ENCODE measurements around the gene CYP39A1. TPM values are rescaled to one million over a fixed set of nuclear protein-coding genes. Genes with fewer than 3 reads are reported as not detected.

CYP39A1 gene, protein sequence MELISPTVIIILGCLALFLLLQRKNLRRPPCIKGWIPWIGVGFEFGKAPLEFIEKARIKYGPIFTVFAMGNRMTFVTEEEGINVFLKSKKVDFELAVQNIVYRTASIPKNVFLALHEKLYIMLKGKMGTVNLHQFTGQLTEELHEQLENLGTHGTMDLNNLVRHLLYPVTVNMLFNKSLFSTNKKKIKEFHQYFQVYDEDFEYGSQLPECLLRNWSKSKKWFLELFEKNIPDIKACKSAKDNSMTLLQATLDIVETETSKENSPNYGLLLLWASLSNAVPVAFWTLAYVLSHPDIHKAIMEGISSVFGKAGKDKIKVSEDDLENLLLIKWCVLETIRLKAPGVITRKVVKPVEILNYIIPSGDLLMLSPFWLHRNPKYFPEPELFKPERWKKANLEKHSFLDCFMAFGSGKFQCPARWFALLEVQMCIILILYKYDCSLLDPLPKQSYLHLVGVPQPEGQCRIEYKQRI
- 0.22 and 0.79 TPM in 2 replicates for total RNA-seq

DNA sequence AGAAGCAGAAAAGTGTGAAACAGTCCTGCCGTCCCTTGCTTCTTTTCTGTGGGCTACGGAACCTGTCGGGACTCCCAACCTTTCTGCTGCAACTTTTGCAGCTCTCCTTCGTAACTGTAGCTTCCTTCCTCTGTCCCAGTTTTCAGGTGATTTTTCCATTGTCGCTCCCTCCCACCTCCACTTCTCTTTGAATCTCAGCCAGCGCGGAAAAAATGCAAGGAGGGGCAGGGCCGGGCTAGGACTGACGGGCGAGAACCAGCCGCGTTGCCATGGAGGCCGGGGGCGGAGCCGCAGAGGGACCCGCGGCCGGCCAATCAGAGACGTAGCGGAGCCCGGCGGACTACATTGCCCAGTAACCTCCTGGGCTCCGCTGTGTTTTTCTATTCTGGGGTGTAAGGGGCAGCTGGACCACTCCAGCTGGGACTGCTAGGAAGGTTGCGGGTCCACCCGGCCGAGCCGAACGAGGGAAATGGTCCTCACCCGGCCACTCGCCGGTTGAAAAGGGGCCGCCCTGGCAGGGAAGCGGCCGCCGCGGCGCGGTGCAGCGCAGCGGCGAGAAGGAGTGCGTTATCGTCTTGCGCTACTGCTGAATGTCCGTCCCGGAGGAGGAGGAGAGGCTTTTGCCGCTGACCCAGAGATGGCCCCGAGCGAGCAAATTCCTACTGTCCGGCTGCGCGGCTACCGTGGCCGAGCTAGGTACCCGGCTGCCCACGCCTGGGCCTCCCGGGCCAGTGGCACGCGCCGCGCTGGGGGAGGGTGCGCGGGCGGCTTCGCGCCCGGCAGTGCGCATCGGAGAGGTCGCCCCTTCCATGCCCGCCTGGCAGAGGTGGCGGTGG, at the start of gene CYP39A1, which contains the start of gene SLC25A27:
Gene CYP39A1, minus strand, starts transcription at position 216 of the 836 bp plus-strand sequence. CDS start 236 bp downstream, outside the sequence.
Gene SLC25A27, plus strand, starts transcription at position 373 of the 836 bp plus-strand sequence. Its CDS starts 218 bp downstream, at position 591.

DNA sequence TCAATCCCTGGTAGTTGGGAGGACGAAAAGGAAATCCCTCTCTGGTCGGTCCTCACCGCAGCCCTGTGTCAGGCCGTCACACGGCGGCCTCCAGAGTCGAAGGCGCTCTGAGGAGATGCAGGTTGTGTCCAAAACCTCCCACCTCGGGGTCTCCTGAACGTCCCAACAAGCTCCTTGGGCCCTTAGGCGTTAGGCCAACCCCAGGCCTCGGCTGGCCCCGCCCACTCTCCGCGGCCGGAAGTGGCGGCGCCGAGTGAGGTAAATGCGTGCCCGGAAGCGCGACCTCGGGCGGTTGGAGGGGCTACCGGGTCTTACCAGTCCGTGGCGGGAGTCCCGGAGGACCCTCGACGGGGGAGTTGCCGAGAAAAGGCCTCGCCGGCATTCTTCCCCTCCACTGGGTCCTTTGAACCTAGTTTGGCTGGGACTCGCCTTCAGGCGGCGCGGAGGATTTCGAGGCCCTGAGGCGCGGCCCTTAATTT, 35.0 kb upstream of the CYP39A1 start, which contains the start of gene TDRD6:
Gene TDRD6, plus strand, starts transcription at position 267 of the 479 bp plus-strand sequence. CDS start 244 bp downstream, outside the sequence.

Other genes with a start within 250 kb of the CYP39A1 start
- gene RCAN2, start 161.4 kb downstream of the CYP39A1 start, total RNA-seq: not detected in 2 replicates
- gene SLC25A27, start 157 bp upstream of the CYP39A1 start, total RNA-seq: 0.11 and 2.7 TPM in 2 replicates
- under 0.01 TPM in 2 replicates for gene TDRD6, start 35.1 kb upstream of the CYP39A1 start, total RNA-seq
- 7.2 and 7.5 TPM in 2 replicates for gene PLA2G7, start 82.6 kb upstream of the CYP39A1 start, total RNA-seq
- gene ANKRD66, start 94.1 kb upstream of the CYP39A1 start, total RNA-seq: not detected in 2 replicates
- gene MEP1A, start 140.6 kb upstream of the CYP39A1 start, total RNA-seq: not detected in 2 replicates

Data from placental epithelial cell (primary cell).